ENCODE results near the gene ZNF320.

- TF ChIP-seq CTCF (IDR thresholded peaks at IDR 0.05) (no peak), EP300 (IDR thresholded peaks at IDR 0.05; ENCODE audit: low read depth) (no peak), POLR2A (IDR thresholded peaks at IDR 0.05) (no peak), POLR2AphosphoS5 (IDR thresholded peaks at IDR 0.05) (no peak)
Observed at GRCh38 chr19:52889076-52889475, 8.4 kb downstream of the ZNF320 start.
